Measurements from ENCODE around the gene AKAP6.

- no peak for TF ChIP-seq CTCF (IDR thresholded peaks at IDR 0.05)
- no peak for TF ChIP-seq POLR2A (IDR thresholded peaks at IDR 0.05)
Observed at GRCh38 chr14:32509632-32510187, 180.6 kb downstream of the AKAP6 start.

Data from right lobe of liver (tissue), 4 donors.